Panc1 (cell line): ENCODE results near the gene RHD. TPM values are rescaled to one million over a fixed set of nuclear protein-coding genes. Genes with fewer than 3 reads are reported as not detected.
A peak's percentile ranks its signal among the peaks of the same experiment; 100 is the strongest.
"Not testable (repeated sequence)": the region's sequence is repeated elsewhere in the genome, so short reads cannot be mapped to it uniquely, and the experiment has no call there.

Experiments used
- ATAC-seq: fragments of 200-7000 bp; cut with Tn5 transposase; 2 replicates; pipeline ENCODE4 v1.9.1; 2020; ENCODE audit warnings: mild to moderate bottlenecking, moderate library complexity
- BruUV-seq: library from RNA; stranded (reverse); fragments of 400-500 nt; replicated peaks from 2 replicates; lab custom pipeline; 2021; lab: Mats Ljungman, UMichigan
- CTCF ChIA-PET: fragments of 300-600 bp; sonication (Branson Sonifier 250); formaldehyde crosslinking; loops from one replicate; lab custom pipeline; 2022; ENCODE audit warnings: antibody characterized with exemption; lab: Charles Lee
- POLR2A ChIA-PET: fragments of 300-600 bp; sonication (Branson Sonifier 250); formaldehyde crosslinking; loops from one replicate; lab custom pipeline; 2022; ENCODE audit warnings: antibody characterized with exemption; lab: Charles Lee
- DNase-seq: peaks from one replicate; pipeline ENCODE4 v3.0.0-alpha.2; 2010; ENCODE audit warnings: low read depth, low spot score
- H3K27ac ChIP-seq: 2 replicates; pipeline ENCODE4 v1.5.1; 2011; ENCODE audit warnings: mild to moderate bottlenecking, low read length, inconsistent platforms
- H3K27me3 ChIP-seq: fragments of 200-500 bp; sonication (Bioruptor generic); 2 replicates; pipeline ENCODE4 v1.6.0; 2014; ENCODE audit warnings: low read length, inconsistent platforms; ENCODE audit not compliant: control insufficient read depth, insufficient read depth
- H3K36me3 ChIP-seq: fragments of 200-500 bp; sonication (Bioruptor generic); 2 replicates; pipeline ENCODE4 v1.5.1; 2014; ENCODE audit warnings: inconsistent platforms, mild to moderate bottlenecking, low read length, moderate library complexity; ENCODE audit not compliant: control insufficient read depth, insufficient read depth
- H3K4me1 ChIP-seq: 2 replicates; pipeline ENCODE4 v1.5.1; 2011; ENCODE audit warnings: inconsistent platforms, mild to moderate bottlenecking, low read length, moderate library complexity; ENCODE audit not compliant: control insufficient read depth, insufficient read depth
- H3K4me3 ChIP-seq, 2 experiments: 2 replicates each; pipeline ENCODE4 v1.5.1; 2011 to 2012; ENCODE audit warnings: low read depth in 2 of 2, low read length in 2 of 2, mild to moderate bottlenecking in 2 of 2, inconsistent platforms in 1 of 2, moderate library complexity in 1 of 2
- H3K9me3 ChIP-seq: fragments of 200-500 bp; sonication (Bioruptor generic); 2 replicates; pipeline ENCODE4 v1.5.1; 2014; ENCODE audit warnings: low read depth, mild to moderate bottlenecking, inconsistent platforms, low read length, moderate library complexity; ENCODE audit not compliant: control insufficient read depth, insufficient read depth
- CTCF ChIP-seq: fragments of 450-650 bp; IDR thresholded peaks from 2 replicates; pipeline ENCODE4 v1.5.1; 2017; ENCODE audit warnings: mild to moderate bottlenecking
- in situ Hi-C: cut with HindIII; loops from 2 replicates; pipeline ENCODE4 v1.10.0; 2016; ENCODE audit warnings: low sequenced_read_pairs, low pct_unique_long_range_greater_than_20kb
- intact Hi-C: fragments of 100-400 bp; cut with micrococcal nuclease; formaldehyde crosslinking; loops from one replicate; pipeline ENCODE4 v1.10.0; 2022; ENCODE audit not compliant: unreplicated experiment
- total RNA-seq: library from RNA; stranded (reverse); gene quantifications from one replicate; pipeline ENCODE4 v1.2.1, GENCODE V29; 2021; ENCODE audit not compliant: unreplicated experiment

Gene RHD
- total RNA-seq, 1 experiment from 2014 or later: not detected

- CTCF ChIA-PET, H3K4me1 ChIP-seq, H3K9me3 ChIP-seq, H3K27ac ChIP-seq, H3K27me3 ChIP-seq, H3K36me3 ChIP-seq, intact Hi-C loops, in situ Hi-C loops, DNase-seq, ATAC-seq, POLR2A ChIA-PET, H3K4me3 ChIP-seq, BruUV-seq: not testable (repeated sequence)
Measured at GRCh38 chr1:25324407-25324806, 52.1 kb downstream of the RHD start.

- H3K9me3 ChIP-seq, BruUV-seq, H3K27me3 ChIP-seq, H3K4me3 ChIP-seq, H3K27ac ChIP-seq, H3K36me3 ChIP-seq, DNase-seq, CTCF ChIA-PET, POLR2A ChIA-PET, H3K4me1 ChIP-seq, intact Hi-C loops, in situ Hi-C loops, ATAC-seq: not testable (repeated sequence)
Measured at GRCh38 chr1:25327864-25328790, 55.8 kb downstream of the RHD start.

- in situ Hi-C loops, CTCF ChIA-PET, DNase-seq, H3K9me3 ChIP-seq, H3K4me1 ChIP-seq, BruUV-seq, ATAC-seq, H3K4me3 ChIP-seq, intact Hi-C loops, H3K36me3 ChIP-seq, H3K27me3 ChIP-seq, POLR2A ChIA-PET, H3K27ac ChIP-seq: not testable (repeated sequence)
Measured at GRCh38 chr1:25328791-25329185, 56.5 kb downstream of the RHD start.

- in situ Hi-C loops, H3K36me3 ChIP-seq, POLR2A ChIA-PET, DNase-seq, H3K9me3 ChIP-seq, H3K4me1 ChIP-seq, H3K27ac ChIP-seq, intact Hi-C loops, BruUV-seq, H3K27me3 ChIP-seq, ATAC-seq, H3K4me3 ChIP-seq: not testable (repeated sequence)
- CTCF ChIA-PET: interaction anchor here (0.6 kb wide), 1 partner anchor 102 kb away, joined by 7 read pairs; no protein-coding TSS in a partner anchor
Measured at GRCh38 chr1:25329336-25329735, 57.0 kb downstream of the RHD start.

- H3K9me3 ChIP-seq, in situ Hi-C loops, intact Hi-C loops, H3K27me3 ChIP-seq, H3K4me1 ChIP-seq, POLR2A ChIA-PET, H3K27ac ChIP-seq, H3K36me3 ChIP-seq, BruUV-seq, H3K4me3 ChIP-seq: not testable (repeated sequence)
- CTCF ChIA-PET: interaction anchor here (0.6 kb wide), 1 partner anchor 102 kb away, joined by 7 read pairs; no protein-coding TSS in a partner anchor
- ATAC-seq: peak; percentile 90
- TF ChIP-seq CTCF: peak; percentile 38; the same call in 1 of the 2 replicates
- peak; percentile 65 for DNase-seq
Measured at GRCh38 chr1:25329950-25330349, 57.6 kb downstream of the RHD start.

- in situ Hi-C loops, H3K36me3 ChIP-seq, CTCF ChIA-PET, intact Hi-C loops, H3K9me3 ChIP-seq, H3K27me3 ChIP-seq, H3K4me1 ChIP-seq, DNase-seq, POLR2A ChIA-PET: not testable (repeated sequence)
- peak; percentile 80 for ATAC-seq
- Histone ChIP-seq H3K4me3 (peak overlapping the region; percentile 63 to 79), H3K27ac (peak overlapping the region; percentile 63; the same call in 1 of the 2 replicates)
- BruUV-seq: TSS peak; percentile 89
Measured at GRCh38 chr1:25336922-25337354, 64.6 kb downstream of the RHD start.
